CD4-positive, alpha-beta T cell treated with Interleukin-10 for 1 hour (primary cell): ENCODE results near the gene CYB561D2.

Source experiments
- DNase-seq: peaks from one replicate; pipeline ENCODE4 v3.0.0-alpha.2; 2020

CYB561D2 gene

GRCh38 chr3:50323614-50324199, 27.0 kb upstream of the CYB561D2 start:
- no peak for DNase-seq

GRCh38 chr3:50324351-50325112, 26.1 kb upstream of the CYB561D2 start:
- peak; percentile 72 for DNase-seq

DNA sequence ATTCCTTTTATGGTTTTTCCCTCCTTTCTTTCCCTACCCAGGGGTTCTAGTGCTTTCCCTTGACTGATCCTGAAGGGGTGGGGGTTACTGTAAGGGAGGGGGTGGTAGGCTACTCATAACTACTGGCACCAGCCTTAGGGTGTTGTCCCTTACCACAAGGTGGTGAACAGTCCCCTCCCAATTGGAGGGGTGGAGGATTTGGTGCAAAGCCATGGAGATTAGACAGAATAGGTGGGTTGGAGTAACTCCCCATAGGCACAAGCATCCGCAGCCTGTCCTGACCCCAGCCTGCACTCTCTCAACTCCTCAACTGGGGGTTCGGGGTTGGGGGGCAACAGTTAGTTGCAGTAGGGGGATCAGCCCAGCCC, 25.6 kb upstream of the CYB561D2 start:
- DNase-seq = no peak

- DNase-seq = no peak
Observed at GRCh38 chr3:50325497-50326181, 25.0 kb upstream of the CYB561D2 start.

DNA sequence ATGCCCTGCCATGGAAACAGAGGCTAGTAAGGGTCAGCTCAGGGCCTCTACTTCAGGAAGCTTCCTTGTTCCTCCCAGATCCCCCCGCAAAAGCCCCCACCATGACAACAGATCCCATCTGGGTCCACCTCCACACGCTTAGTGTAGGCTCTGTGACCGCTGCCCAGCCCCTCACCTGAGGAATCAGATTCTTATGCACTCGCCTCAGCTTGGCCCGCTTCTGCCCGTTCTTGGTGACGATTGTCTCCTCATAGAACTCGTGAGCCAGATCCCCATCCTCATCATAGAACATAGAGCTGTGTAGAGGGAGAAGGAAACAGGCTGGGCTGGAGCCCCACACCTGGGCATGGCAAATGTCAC, 24.5 kb upstream of the CYB561D2 start:
- no peak for DNase-seq

GRCh38 chr3:50327129-50327528, 23.5 kb upstream of the CYB561D2 start:
- DNase-seq = no peak

DNA sequence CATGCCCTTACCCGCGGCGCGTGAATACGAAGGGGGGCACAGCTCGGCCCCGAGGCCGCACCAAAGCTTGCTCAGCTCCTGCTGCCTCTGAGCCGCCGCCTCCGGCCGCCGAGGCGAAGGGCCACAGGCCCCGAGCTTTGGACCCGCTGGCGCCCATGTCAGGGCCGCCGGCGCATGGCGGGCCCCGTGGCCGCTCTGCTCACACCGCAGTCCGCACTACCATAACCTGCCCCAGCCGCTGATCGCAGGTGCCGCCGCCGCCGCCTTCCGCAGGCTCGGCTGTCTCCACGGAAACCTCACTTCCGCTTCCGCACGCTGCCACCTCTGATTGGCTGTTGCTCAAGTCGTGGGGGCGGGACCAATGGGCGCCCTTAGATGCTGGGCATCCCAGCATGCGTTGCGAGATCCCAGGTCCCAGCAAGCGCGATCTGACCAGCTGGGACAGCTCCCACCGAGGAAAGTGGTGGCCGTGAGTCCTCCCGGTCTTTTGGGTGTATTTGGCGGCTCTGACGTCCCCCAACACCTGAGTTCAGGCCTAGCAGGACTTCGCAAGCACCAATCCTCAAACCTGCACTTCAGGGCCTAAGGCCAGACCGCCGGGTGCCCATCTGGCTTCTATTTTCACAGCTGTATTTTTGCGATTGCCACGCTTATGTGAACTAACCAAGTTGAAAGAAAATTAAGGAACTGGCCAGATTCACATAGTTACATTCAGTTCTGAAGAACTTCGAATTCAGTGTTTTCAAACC, 22.5 kb upstream of the CYB561D2 start, which contains the start of gene TUSC2:
TSS of gene TUSC2 (minus strand) at position 281 of the 749 bp plus-strand sequence. CDS start at position 157, 124 bp downstream.
- DNase-seq = peak; percentile 95

DNA sequence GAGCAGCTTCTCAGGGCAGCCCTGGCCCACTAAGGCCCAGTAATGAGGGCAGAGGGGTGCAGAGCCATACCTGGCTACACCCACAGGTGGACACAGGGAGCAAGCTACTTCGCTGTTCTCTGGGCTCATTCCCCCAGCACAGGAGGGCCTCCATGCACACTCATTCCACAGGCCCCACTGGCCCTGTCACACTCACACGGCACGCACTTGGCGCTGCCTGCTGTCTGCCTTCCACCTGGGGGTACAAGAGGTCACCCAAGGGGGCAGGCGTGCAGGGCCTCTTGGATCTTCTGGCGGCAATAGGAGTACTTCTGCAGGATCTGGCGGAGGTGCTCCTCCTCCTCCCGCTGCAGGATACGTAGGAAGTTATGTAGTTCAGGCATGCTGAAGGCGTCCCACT, 20.3 kb upstream of the CYB561D2 start:
- no peak for DNase-seq

- no peak for DNase-seq
Observed at GRCh38 chr3:50331364-50331907, 19.2 kb upstream of the CYB561D2 start.

DNA sequence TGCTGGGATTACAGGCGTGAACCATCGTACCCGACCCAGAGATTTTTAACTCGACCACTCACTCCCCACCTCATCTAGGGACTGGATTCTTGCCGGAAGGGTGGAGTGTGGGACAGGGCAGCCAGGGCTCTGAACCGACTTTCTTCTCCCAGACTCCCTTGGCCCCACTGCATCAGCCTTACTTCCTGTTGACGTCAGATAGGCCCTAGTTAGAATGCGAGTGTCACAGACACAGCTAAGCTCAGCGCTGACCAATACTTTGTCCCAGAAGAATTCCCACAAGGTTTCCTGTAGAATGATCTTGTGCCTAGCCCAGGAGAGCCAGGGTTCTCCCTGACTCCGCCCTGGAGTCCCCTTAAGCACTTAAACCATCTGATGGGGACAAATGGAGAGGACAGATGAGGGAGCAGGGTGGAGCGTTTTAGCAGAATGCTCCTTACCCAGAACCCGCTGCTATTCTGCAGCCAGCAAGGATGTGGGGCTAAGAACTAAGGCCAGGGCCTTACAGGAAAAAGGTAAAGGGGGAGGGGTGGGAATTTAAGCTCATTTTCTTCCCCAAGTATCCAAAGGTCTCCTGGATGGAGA, 16.8 kb upstream of the CYB561D2 start:
- peak; percentile 35 for DNase-seq

GRCh38 chr3:50334339-50335075, 16.2 kb upstream of the CYB561D2 start:
- DNase-seq = no peak

- no peak for DNase-seq
Observed at GRCh38 chr3:50336452-50337174, 14.0 kb upstream of the CYB561D2 start.

DNA sequence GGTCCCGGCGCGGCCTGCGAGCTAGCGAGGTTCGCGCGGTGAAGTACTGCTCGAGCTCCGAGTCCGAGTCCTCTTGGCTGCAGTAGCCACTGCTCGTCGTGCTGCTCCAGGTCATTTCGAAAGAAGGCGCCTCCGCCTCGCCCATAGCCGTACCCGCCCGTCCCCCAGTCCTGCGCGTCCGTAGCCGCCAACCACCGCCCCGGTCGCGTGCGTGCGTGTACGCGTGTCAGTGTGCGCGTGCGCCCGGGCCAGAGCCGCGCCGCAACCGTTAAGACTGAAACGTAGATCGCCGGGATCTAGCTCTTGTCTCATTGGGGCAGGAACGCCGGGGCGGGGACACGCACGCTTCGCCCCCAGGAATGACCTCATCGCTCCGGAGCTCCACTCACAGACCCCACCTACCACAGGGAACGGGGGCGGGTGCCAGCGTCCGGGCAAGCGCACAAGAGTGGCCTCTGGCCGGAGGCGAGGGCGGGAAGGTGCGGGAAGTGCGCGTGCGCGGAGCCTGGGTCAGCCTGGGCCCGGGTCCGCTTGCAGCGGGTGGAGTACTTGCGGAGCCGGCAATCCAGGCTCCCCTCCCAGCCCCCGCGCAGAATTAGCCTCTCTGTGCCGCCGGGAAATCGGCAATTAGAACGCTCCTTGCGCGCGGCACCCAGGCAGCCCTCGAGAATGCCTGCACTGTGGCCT, 13.3 kb upstream of the CYB561D2 start:
- peak; percentile 95 for DNase-seq

DNA sequence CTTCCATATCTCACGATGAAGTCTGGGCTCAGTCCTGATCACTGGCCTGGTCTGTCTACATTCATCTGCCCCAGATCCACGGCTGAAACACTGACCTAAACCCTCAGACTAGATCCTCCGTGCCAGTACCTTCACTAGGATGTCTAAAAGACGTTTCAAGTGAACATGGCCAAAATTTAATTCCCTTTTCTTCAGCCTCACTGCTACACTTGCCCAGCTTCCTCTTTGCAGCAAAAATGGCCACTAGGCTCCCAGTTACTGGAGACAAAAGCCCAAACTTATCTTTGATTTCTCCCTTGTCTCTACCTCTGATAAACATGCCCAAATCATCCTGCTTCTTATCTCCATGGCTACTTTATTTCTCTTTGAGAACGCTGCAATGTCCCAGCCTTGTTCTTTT, 11.7 kb upstream of the CYB561D2 start:
- DNase-seq = no peak

- no peak for DNase-seq
Observed at GRCh38 chr3:50339485-50340146, 11.0 kb upstream of the CYB561D2 start.

DNA sequence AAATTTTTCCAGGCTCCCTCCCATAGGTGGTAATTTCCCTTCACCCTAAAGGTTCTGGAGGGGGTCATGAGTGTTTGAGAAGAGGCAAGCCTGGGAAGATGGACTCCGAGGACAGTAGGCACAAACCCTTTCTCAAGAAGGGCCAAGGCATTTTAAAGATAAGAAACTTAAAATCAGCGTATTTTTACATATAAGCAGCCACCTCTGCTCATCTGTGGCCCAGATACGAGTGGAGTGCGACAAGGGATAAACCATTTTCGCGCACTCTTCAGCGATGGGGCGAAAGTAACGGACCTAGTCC, 10.6 kb upstream of the CYB561D2 start:
- DNase-seq = no peak

GRCh38 chr3:50340448-50341329, 10.0 kb upstream of the CYB561D2 start, which contains the start of gene RASSF1:
Gene RASSF1, minus strand, starts transcription at chr3:50340836. Its CDS starts 31 bp downstream, at chr3:50340805.
- peak; percentile 78 for DNase-seq

- DNase-seq = no peak
Observed at GRCh38 chr3:50341537-50341936, 9.1 kb upstream of the CYB561D2 start.
